HG03520 (cell line): ENCODE data around the gene PCYT1A.
"Not testable (repeated sequence)": the region's sequence is repeated elsewhere in the genome, so short reads cannot be mapped to it uniquely, and the experiment has no call there.

Experiments
- ATAC-seq: cut with Tn5 transposase; IDR thresholded peaks from one replicate; pipeline ENCODE4 v1.9.1; 2021; ENCODE audit warnings: mild to moderate bottlenecking, moderate library complexity; ENCODE audit not compliant: unreplicated experiment

The PCYT1A gene

GRCh38 chr3:196194542-196194915 is 93.0 kb downstream of the PCYT1A start:
- ATAC-seq, result no peak

GRCh38 chr3:196193736-196194541 is 93.6 kb downstream of the PCYT1A start:
- no peak for ATAC-seq

- ATAC-seq, result no peak
These were observed 94.3 kb downstream of the PCYT1A start for GRCh38 chr3:196193133-196193735.

- ATAC-seq, result no peak
These were observed 94.9 kb downstream of the PCYT1A start for GRCh38 chr3:196192524-196193051.

GRCh38 chr3:196192036-196192523 is 95.4 kb downstream of the PCYT1A start:
- ATAC-seq, result no peak

GRCh38 chr3:196189566-196190347 is 97.8 kb downstream of the PCYT1A start:
- ATAC-seq, result no peak

- ATAC-seq, result no peak
These were observed 100.6 kb downstream of the PCYT1A start for GRCh38 chr3:196186651-196187573.

- no peak for ATAC-seq
These were observed 102.6 kb downstream of the PCYT1A start for GRCh38 chr3:196184881-196185280.

- not testable (repeated sequence) for ATAC-seq
These were observed 103.4 kb downstream of the PCYT1A start for GRCh38 chr3:196184169-196184432.

- ATAC-seq, result no peak
These were observed 106.4 kb downstream of the PCYT1A start for GRCh38 chr3:196181127-196181546.

GRCh38 chr3:196180346-196180745 is 107.2 kb downstream of the PCYT1A start:
- ATAC-seq, result no peak
